Esophagus muscularis mucosa (tissue), 4 donors: ENCODE data around the gene SH3BP1. TPM values are rescaled to one million over a fixed set of nuclear protein-coding genes. Genes with fewer than 3 reads are reported as not detected.

ENCODE experiments used
- DNase-seq: peaks from one replicate; pipeline ENCODE4 v3.0.0-alpha.2; 2017; ENCODE audit errors: extremely low spot score
- H3K27ac ChIP-seq, 4 donors: fragments of 200-600 bp; sonication (generic); replicated peaks in 1 of 4; 1 replicate in 3 of 4; 2 replicates in 1 of 4; pipeline ENCODE4 v1.5.1; 2016 to 2019; ENCODE audit warnings: mild to moderate bottlenecking in 1 of 4
- H3K27me3 ChIP-seq, 4 donors: fragments of 200-600 bp; sonication (generic); one replicate each; pipeline versions ENCODE4 v1.5.1 to v1.6.0; 2016 to 2019
- H3K36me3 ChIP-seq, 4 donors: fragments of 200-600 bp; sonication (generic); one replicate each; pipeline ENCODE4 v1.5.1; 2016 to 2019
- H3K4me1 ChIP-seq, 4 donors: fragments of 200-600 bp; sonication (generic); one replicate each; pipeline ENCODE4 v1.5.1; 2016 to 2019
- H3K4me3 ChIP-seq, 4 donors: fragments of 200-600 bp; sonication (generic); 1 replicate in 2 of 4; 2 replicates in 2 of 4; pipeline ENCODE4 v1.5.1; 2016 to 2019; ENCODE audit warnings: mild to moderate bottlenecking in 4 of 4, moderate library complexity in 1 of 4
- H3K9me3 ChIP-seq, 4 donors: fragments of 200-600 bp; sonication (generic); 1 replicate in 3 of 4; 2 replicates in 1 of 4; pipeline ENCODE4 v1.5.1; 2016 to 2019
- CTCF ChIP-seq, 3 experiments: fragments of 200-600 bp in 2 of 3; fragments of 450-650 bp in 1 of 3; sonication (generic) in 2 of 3; IDR thresholded peaks; one replicate each; pipeline ENCODE4 v1.5.1; 2017 to 2019; ENCODE audit warnings: antibody characterized with exemption in 3 of 3, mild to moderate bottlenecking in 2 of 3, moderate library complexity in 1 of 3
- EP300 ChIP-seq: sonication (generic); formaldehyde crosslinking; IDR thresholded peaks from one replicate; pipeline ENCODE4 v1.6.1; 2017; ENCODE audit warnings: antibody characterized with exemption
- POLR2A ChIP-seq: fragments of 450-650 bp; IDR thresholded peaks from one replicate; pipeline ENCODE4 v1.6.1; 2017; ENCODE audit warnings: antibody characterized with exemption, moderate library complexity, mild to moderate bottlenecking, low read depth
- POLR2AphosphoS5 ChIP-seq, 2 donors: sonication (generic); formaldehyde crosslinking; IDR thresholded peaks; one replicate each; pipeline ENCODE4 v1.6.1; 2017; ENCODE audit warnings: antibody characterized with exemption in 2 of 2
- WGBS: methylation state at CpG from one replicate; pipeline ENCODE4 v1.1.5; 2018; 5-methylcytosine and 5-hydroxymethylcytosine counted together
- intact Hi-C: fragments of 100-400 bp; cut with DNase I; formaldehyde crosslinking; loops from one replicate; pipeline ENCODE4 v1.15.1; 2023
- total RNA-seq, 4 donors: library from RNA; depleted of rRNA; stranded (reverse); fragments of >200 nt; gene quantifications; one replicate each; pipeline versions ENCODE4 v1.1.0 to v1.2.1, GENCODE V29; 2016

Gene SH3BP1
- total RNA-seq, 4 donors from 2014 or later, result 1.5 to 7.5 (median 4.3) TPM

GRCh38 chr22:37641561-37641949 lies 2.1 kb downstream of the SH3BP1 start:
- peaks cover 29 to 46% (median 36%) of the 10 kb centered on the region in 4 donors for H3K4me1 ChIP-seq
- no peaks in the 10 kb centered on the region for H3K9me3 ChIP-seq
- H3K36me3 ChIP-seq, result peaks cover 0 to 4% (median 0%) of the 10 kb centered on the region in 4 donors
- no peak for DNase-seq
- intact Hi-C loops, result no loop called here
- no peak overlapping the region for H3K27ac ChIP-seq
- no peak overlapping the region for H3K4me3 ChIP-seq
- 87% methylated on average over 4 of the region's 5 CpGs for WGBS
- TF ChIP-seq POLR2AphosphoS5 (IDR thresholded peaks at IDR 0.05) (no peak), EP300 (no peak), POLR2A (no peak), CTCF (IDR thresholded peaks at IDR 0.05) (no peak)
- H3K27me3 ChIP-seq, result peaks cover 3 to 35% (median 12%) of the 10 kb centered on the region in 4 donors

- peaks cover 3 to 35% (median 12%) of the 10 kb centered on the region in 4 donors for H3K27me3 ChIP-seq
- intact Hi-C loops, result loop anchor here (1.0 kb wide), 1 partner anchor 38 kb away; no protein-coding TSS in a partner anchor
- no peak overlapping the region for H3K4me3 ChIP-seq
- peaks cover 0 to 4% (median 0%) of the 10 kb centered on the region in 4 donors for H3K36me3 ChIP-seq
- WGBS, result 55% methylated on average over 4 of the region's 9 CpGs
- peak; percentile 95 for DNase-seq
- peaks cover 28 to 43% (median 34%) of the 10 kb centered on the region in 4 donors for H3K4me1 ChIP-seq
- no peaks in the 10 kb centered on the region for H3K9me3 ChIP-seq
- no peak overlapping the region for H3K27ac ChIP-seq
- TF ChIP-seq POLR2A (no peak), CTCF (IDR thresholded peaks at IDR 0.05) (peak; percentile 90 to 97 (median 91)), POLR2AphosphoS5 (IDR thresholded peaks at IDR 0.05) (peak in 1 of 2 donors; percentile 43)
Measured at GRCh38 chr22:37643225-37643847, 3.9 kb downstream of the SH3BP1 start.

GRCh38 chr22:37647317-37647716 lies 7.8 kb downstream of the SH3BP1 start:
- no peak overlapping the region for H3K4me3 ChIP-seq
- intact Hi-C loops, result no loop called here
- DNase-seq, result no peak
- H3K36me3 ChIP-seq, result peaks cover 0 to 20% (median 11%) of the 10 kb centered on the region in 4 donors
- TF ChIP-seq POLR2A (no peak), CTCF (IDR thresholded peaks at IDR 0.05) (no peak), POLR2AphosphoS5 (IDR thresholded peaks at IDR 0.05) (no peak), EP300 (no peak)
- 91% methylated on average over 8 of the region's 9 CpGs for WGBS
- H3K27me3 ChIP-seq, result no peaks in the 10 kb centered on the region
- peaks cover 5 to 12% (median 9%) of the 10 kb centered on the region in 4 donors for H3K4me1 ChIP-seq
- H3K27ac ChIP-seq, result peak overlapping the region in 1 of 4 donors; percentile 6
- H3K9me3 ChIP-seq, result no peaks in the 10 kb centered on the region

GRCh38 chr22:37647928-37648327 lies 8.5 kb downstream of the SH3BP1 start:
- H3K36me3 ChIP-seq, result peaks cover 0 to 20% (median 11%) of the 10 kb centered on the region in 4 donors
- WGBS, result 85% methylated on average over 9 of the region's 9 CpGs
- TF ChIP-seq POLR2AphosphoS5 (IDR thresholded peaks at IDR 0.05), result no peak
- no peak for TF ChIP-seq CTCF (IDR thresholded peaks at IDR 0.05)
- no peak for TF ChIP-seq POLR2A
- TF ChIP-seq EP300, result no peak
- no peaks in the 10 kb centered on the region for H3K27me3 ChIP-seq
- H3K4me3 ChIP-seq, result no peak overlapping the region
- DNase-seq, result no peak
- no peaks in the 10 kb centered on the region for H3K9me3 ChIP-seq
- peaks cover 3 to 10% (median 8%) of the 10 kb centered on the region in 4 donors for H3K4me1 ChIP-seq
- intact Hi-C loops, result no loop called here
- H3K27ac ChIP-seq, result peak overlapping the region in 2 of 4 donors; percentile 6
